HepG2 (cell line): ENCODE data around the gene ITGAV. TPM values are rescaled to one million over a fixed set of nuclear protein-coding genes. Genes with fewer than 3 reads are reported as not detected.

Source experiments
- GPN1 ChIP-seq: sonication (generic); formaldehyde crosslinking; IDR thresholded peaks from 2 replicates; pipeline ENCODE4 v1.5.1; 2020; ENCODE audit warnings: missing genetic modification reagents, borderline replicate concordance
- HOXA9 ChIP-seq: sonication (generic); formaldehyde crosslinking; IDR thresholded peaks from 2 replicates; pipeline ENCODE4 v1.8.1; 2022; ENCODE audit warnings: missing genetic modification reagents, mild to moderate bottlenecking, moderate library complexity, borderline replicate concordance
- ISL2 ChIP-seq: sonication (generic); formaldehyde crosslinking; IDR thresholded peaks from 2 replicates; pipeline ENCODE4 v1.5.0; 2020; ENCODE audit warnings: missing genetic modification reagents
- NR2C2 ChIP-seq: sonication (generic); formaldehyde crosslinking; IDR thresholded peaks from 2 replicates; pipeline ENCODE4 v1.4.0; 2020; ENCODE audit warnings: missing genetic modification reagents, mild to moderate bottlenecking, moderate library complexity, borderline replicate concordance
- ONECUT2 ChIP-seq: sonication (generic); formaldehyde crosslinking; IDR thresholded peaks from 2 replicates; pipeline ENCODE4 v1.4.0; 2020; ENCODE audit warnings: missing genetic modification reagents
- RELA ChIP-seq: sonication (generic); formaldehyde crosslinking; IDR thresholded peaks from 2 replicates; pipeline ENCODE4 v1.4.0; 2020; ENCODE audit warnings: missing genetic modification reagents
- SAP130 ChIP-seq: IDR thresholded peaks from 2 replicates; pipeline ENCODE4 v1.6.1; 2016; ENCODE audit warnings: low read depth
- TP53 ChIP-seq: sonication (generic); formaldehyde crosslinking; conservative IDR thresholded peaks from 2 replicates; pipeline ENCODE4 v1.4.0; 2020; ENCODE audit warnings: missing genetic modification reagents
- ZNF138 ChIP-seq: sonication (generic); formaldehyde crosslinking; IDR thresholded peaks from 2 replicates; pipeline ENCODE4 v1.5.0; 2020; ENCODE audit warnings: mild to moderate bottlenecking, low read depth, missing genetic modification reagents
- polyA plus RNA-seq, 8 experiments: library from polyadenylated mRNA; depleted of rRNA in 3 of 8; stranded (reverse) in 7 of 8; unstranded in 1 of 8; fragments of >200 nt; fragmentation: Illumina TruSeq in 4 of 8; extraction: Trizol in 4 of 8; gene quantifications; 2 replicates each; pipeline versions ENCODE4 v1.2.1 to v1.2.3, GENCODE V29; 2011 to 2016; ENCODE audit warnings: low read depth in 4 of 8, missing spikeins in 1 of 8, mixed read lengths in 1 of 8; ENCODE audit not compliant: insufficient read depth in 1 of 8
- total RNA-seq, 5 experiments: library from RNA; depleted of rRNA; stranded (reverse); fragments of >200 nt; fragmentation: Illumina TruSeq; extraction: Trizol; gene quantifications; 2 replicates each; pipeline ENCODE4 v1.2.3, GENCODE V29; 2016; ENCODE audit warnings: low read depth in 1 of 5
- TF ChIP-seq, protein P1 (sequence below): sonication (generic); formaldehyde crosslinking; IDR thresholded peaks from 2 replicates; pipeline ENCODE4 v1.5.0; 2020; ENCODE audit warnings: mild to moderate bottlenecking, missing genetic modification reagents
- TF ChIP-seq, protein P2 (sequence below): sonication (generic); formaldehyde crosslinking; IDR thresholded peaks from one replicate; pipeline ENCODE4 v1.5.1; 2020; ENCODE audit warnings: mild to moderate bottlenecking, missing genetic modification reagents; ENCODE audit errors: not compliant biosample characterization
- TF ChIP-seq, protein P3 (sequence below): IDR thresholded peaks from 2 replicates; pipeline ENCODE4 v1.6.1; 2018; ENCODE audit warnings: missing genetic modification reagents, mild to moderate bottlenecking, missing compliant biosample characterization
- TF ChIP-seq, protein P4 (sequence below): sonication (generic); formaldehyde crosslinking; IDR thresholded peaks from 2 replicates; pipeline ENCODE4 v1.4.0; 2020; ENCODE audit warnings: missing genetic modification reagents, mild to moderate bottlenecking, borderline replicate concordance
- TF ChIP-seq, protein P5 (sequence below): IDR thresholded peaks from 2 replicates; pipeline ENCODE4 v1.6.1; 2016; ENCODE audit warnings: missing biosample characterization, missing genetic modification reagents, low read depth
- TF ChIP-seq, protein P6 (sequence below): sonication (generic); formaldehyde crosslinking; IDR thresholded peaks from 2 replicates; pipeline ENCODE4 v1.5.0; 2020; ENCODE audit warnings: missing genetic modification reagents, mild to moderate bottlenecking, borderline replicate concordance

ITGAV gene
- total and polyA plus RNA-seq, 2 of the 13 experiments (the other 11 are each of a cell fraction or from before 2014, with no cell fraction given): 59.1 to 60.4 TPM

DNA sequence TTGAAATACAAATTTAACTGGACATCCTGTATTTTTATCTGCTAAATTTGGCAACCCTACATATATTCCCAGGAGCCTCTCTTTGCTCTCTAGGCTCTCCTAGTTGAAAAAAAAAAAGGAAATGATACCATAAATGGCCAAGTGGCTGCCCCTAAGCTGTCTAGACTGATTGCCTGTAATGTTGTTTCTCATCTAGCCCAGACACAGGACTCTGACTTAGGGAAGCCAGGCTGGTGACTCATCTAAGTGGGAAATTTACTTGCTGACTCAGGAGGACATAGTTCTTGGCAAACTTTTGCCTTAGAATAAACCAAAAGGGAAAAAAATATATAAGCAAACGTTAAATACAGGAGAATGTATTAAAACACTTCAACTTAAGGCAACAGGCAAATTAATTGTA, 14.6 kb upstream of the ITGAV start (continued):
- TF ChIP-seq HOXA9 (CRISPR knock-in tag) (no peak), GPN1 (no peak), SAP130 (peak; percentile 53), ONECUT2 (CRISPR knock-in tag) (no peak), ZNF138 (CRISPR knock-in tag) (no peak), ISL2 (CRISPR knock-in tag) (no peak), TP53 (CRISPR knock-in tag) (no peak), RELA (CRISPR knock-in tag) (no peak), NR2C2 (CRISPR knock-in tag) (no peak)
- TF ChIP-seq, protein P1, sequence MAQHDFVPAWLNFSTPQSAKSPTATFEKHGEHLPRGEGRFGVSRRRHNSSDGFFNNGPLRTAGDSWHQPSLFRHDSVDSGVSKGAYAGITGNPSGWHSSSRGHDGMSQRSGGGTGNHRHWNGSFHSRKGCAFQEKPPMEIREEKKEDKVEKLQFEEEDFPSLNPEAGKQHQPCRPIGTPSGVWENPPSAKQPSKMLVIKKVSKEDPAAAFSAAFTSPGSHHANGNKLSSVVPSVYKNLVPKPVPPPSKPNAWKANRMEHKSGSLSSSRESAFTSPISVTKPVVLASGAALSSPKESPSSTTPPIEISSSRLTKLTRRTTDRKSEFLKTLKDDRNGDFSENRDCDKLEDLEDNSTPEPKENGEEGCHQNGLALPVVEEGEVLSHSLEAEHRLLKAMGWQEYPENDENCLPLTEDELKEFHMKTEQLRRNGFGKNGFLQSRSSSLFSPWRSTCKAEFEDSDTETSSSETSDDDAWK (CRISPR knock-in tag): no peak
- TF ChIP-seq, protein P2, sequence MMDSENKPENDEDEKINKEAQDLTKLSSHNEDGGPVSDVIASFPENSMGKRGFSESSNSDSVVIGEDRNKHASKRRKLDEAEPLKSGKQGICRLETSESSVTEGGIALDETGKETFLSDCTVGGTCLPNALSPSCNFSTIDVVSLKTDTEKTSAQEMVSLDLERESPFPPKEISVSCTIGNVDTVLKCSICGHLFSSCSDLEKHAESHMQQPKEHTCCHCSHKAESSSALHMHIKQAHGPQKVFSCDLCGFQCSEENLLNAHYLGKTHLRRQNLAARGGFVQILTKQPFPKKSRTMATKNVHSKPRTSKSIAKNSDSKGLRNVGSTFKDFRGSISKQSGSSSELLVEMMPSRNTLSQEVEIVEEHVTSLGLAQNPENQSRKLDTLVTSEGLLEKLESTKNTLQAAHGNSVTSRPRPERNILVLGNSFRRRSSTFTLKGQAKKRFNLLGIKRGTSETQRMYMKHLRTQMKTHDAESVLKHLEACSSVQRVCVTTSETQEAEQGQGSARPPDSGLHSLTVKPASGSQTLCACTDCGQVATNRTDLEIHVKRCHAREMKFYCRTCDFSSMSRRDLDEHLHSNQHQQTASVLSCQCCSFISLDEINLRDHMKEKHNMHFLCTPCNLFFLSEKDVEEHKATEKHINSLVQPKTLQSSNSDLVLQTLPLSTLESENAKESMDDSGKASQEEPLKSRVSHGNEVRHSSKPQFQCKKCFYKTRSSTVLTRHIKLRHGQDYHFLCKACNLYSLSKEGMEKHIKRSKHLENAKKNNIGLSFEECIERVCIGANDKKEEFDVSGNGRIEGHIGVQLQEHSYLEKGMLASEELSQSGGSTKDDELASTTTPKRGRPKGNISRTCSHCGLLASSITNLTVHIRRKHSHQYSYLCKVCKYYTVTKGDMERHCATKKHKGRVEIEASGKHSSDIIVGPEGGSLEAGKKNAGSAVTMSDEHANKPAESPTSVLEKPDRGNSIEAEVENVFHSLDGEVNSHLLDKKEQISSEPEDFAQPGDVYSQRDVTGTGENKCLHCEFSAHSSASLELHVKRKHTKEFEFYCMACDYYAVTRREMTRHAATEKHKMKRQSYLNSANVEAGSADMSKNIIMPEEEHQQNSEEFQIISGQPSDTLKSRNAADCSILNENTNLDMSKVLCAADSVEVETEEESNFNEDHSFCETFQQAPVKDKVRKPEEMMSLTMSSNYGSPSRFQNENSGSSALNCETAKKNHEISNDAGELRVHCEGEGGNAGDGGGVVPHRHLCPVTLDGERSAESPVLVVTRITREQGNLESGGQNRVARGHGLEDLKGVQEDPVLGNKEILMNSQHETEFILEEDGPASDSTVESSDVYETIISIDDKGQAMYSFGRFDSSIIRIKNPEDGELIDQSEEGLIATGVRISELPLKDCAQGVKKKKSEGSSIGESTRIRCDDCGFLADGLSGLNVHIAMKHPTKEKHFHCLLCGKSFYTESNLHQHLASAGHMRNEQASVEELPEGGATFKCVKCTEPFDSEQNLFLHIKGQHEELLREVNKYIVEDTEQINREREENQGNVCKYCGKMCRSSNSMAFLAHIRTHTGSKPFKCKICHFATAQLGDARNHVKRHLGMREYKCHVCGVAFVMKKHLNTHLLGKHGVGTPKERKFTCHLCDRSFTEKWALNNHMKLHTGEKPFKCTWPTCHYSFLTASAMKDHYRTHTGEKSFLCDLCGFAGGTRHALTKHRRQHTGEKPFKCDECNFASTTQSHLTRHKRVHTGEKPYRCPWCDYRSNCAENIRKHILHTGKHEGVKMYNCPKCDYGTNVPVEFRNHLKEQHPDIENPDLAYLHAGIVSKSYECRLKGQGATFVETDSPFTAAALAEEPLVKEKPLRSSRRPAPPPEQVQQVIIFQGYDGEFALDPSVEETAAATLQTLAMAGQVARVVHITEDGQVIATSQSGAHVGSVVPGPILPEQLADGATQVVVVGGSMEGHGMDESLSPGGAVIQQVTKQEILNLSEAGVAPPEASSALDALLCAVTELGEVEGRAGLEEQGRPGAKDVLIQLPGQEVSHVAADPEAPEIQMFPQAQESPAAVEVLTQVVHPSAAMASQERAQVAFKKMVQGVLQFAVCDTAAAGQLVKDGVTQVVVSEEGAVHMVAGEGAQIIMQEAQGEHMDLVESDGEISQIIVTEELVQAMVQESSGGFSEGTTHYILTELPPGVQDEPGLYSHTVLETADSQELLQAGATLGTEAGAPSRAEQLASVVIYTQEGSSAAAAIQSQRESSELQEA (CRISPR knock-in tag): no peak
- TF ChIP-seq, protein P3, sequence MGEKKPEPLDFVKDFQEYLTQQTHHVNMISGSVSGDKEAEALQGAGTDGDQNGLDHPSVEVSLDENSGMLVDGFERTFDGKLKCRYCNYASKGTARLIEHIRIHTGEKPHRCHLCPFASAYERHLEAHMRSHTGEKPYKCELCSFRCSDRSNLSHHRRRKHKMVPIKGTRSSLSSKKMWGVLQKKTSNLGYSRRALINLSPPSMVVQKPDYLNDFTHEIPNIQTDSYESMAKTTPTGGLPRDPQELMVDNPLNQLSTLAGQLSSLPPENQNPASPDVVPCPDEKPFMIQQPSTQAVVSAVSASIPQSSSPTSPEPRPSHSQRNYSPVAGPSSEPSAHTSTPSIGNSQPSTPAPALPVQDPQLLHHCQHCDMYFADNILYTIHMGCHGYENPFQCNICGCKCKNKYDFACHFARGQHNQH: no peak
- TF ChIP-seq, protein P4, sequence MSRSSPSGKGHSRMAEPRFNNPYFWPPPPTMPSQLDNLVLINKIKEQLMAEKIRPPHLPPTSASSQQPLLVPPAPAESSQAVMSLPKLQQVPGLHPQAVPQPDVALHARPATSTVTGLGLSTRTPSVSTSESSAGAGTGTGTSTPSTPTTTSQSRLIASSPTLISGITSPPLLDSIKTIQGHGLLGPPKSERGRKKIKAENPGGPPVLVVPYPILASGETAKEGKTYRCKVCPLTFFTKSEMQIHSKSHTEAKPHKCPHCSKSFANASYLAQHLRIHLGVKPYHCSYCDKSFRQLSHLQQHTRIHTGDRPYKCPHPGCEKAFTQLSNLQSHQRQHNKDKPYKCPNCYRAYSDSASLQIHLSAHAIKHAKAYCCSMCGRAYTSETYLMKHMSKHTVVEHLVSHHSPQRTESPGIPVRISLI (CRISPR knock-in tag): peak; percentile 63; the same call in 1 of the 2 replicates
- TF ChIP-seq, protein P5, sequence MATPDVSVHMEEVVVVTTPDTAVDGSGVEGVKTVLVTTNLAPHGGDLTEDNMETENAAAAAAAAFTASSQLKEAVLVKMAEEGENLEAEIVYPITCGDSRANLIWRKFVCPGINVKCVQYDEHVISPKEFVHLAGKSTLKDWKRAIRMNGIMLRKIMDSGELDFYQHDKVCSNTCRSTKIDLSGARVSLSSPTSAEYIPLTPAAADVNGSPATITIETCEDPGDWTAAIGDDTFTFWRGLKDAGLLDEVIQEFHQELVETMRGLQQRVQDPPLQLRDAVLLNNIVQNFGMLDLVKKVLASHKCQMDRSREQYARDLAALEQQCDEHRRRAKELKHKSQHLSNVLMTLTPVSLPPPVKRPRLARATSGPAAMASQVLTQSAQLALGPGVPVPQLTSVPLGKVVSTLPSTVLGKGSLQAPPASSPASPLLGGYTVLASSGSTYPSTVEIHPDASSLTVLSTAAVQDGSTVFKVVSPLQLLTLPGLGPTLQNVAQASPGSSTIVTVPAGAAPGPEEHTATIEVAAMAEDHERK (CRISPR knock-in tag): no peak
- TF ChIP-seq, protein P6, sequence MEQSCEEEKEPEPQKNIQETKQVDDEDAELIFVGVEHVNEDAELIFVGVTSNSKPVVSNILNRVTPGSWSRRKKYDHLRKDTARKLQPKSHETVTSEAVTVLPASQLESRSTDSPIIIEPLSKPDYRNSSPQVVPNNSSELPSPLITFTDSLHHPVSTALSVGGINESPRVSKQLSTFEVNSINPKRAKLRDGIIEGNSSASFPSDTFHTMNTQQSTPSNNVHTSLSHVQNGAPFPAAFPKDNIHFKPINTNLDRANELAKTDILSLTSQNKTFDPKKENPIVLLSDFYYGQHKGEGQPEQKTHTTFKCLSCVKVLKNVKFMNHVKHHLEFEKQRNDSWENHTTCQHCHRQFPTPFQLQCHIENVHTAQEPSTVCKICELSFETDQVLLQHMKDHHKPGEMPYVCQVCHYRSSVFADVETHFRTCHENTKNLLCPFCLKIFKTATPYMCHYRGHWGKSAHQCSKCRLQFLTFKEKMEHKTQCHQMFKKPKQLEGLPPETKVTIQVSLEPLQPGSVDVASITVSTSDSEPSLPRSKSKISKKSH: no peak
